Prostate gland (tissue), 2 donors: ENCODE data around the gene MARK3.

Experiments
- CTCF ChIP-seq, 4 experiments: fragments of 200-600 bp in 2 of 4; fragments of 450-650 bp in 2 of 4; sonication (generic) in 2 of 4; IDR thresholded peaks; 1 replicate in 3 of 4; 2 replicates in 1 of 4; pipeline ENCODE4 v1.5.1; 2016 to 2019; ENCODE audit warnings: antibody characterized with exemption in 4 of 4, mild to moderate bottlenecking in 2 of 4, moderate library complexity in 2 of 4
- POLR2A ChIP-seq: fragments of 450-650 bp; IDR thresholded peaks from one replicate; pipeline ENCODE4 v1.6.1; 2016; ENCODE audit warnings: antibody characterized with exemption, mild to moderate bottlenecking
- POLR2AphosphoS5 ChIP-seq: sonication (generic); formaldehyde crosslinking; IDR thresholded peaks from one replicate; pipeline ENCODE4 v1.6.1; 2017; ENCODE audit warnings: antibody characterized with exemption

- TF ChIP-seq CTCF (IDR thresholded peaks at IDR 0.05) = no peak
- TF ChIP-seq POLR2A = no peak
- no peak for TF ChIP-seq POLR2AphosphoS5
Measured at GRCh38 chr14:103349982-103350381, 35.2 kb upstream of the MARK3 start.
